LoVo (cell line): ENCODE measurements around the gene HACD2.

Source experiments
- DNase-seq: peaks from one replicate; pipeline ENCODE4 v3.0.0-alpha.2; 2016; ENCODE audit warnings: low spot score

HACD2 gene

GRCh38 chr3:123568875-123569274 is 16.0 kb downstream of the HACD2 start:
- no peak for DNase-seq

- DNase-seq = no peak
Measured at GRCh38 chr3:123568034-123568433, 16.8 kb downstream of the HACD2 start.

- no peak for DNase-seq
Measured at GRCh38 chr3:123564056-123564455, 20.8 kb downstream of the HACD2 start.

- no peak for DNase-seq
Measured at GRCh38 chr3:123562547-123562946, 22.3 kb downstream of the HACD2 start.

GRCh38 chr3:123561188-123561587 is 23.7 kb downstream of the HACD2 start:
- no peak for DNase-seq

GRCh38 chr3:123559040-123559861 is 25.6 kb downstream of the HACD2 start:
- peak; percentile 65 for DNase-seq

- DNase-seq = no peak
Measured at GRCh38 chr3:123553536-123553935, 31.3 kb downstream of the HACD2 start.

- no peak for DNase-seq
Measured at GRCh38 chr3:123552768-123553167, 32.1 kb downstream of the HACD2 start.

- no peak for DNase-seq
Measured at GRCh38 chr3:123552095-123552714, 32.6 kb downstream of the HACD2 start.

- no peak for DNase-seq
Measured at GRCh38 chr3:123547881-123548519, 36.9 kb downstream of the HACD2 start.

- DNase-seq = no peak
Measured at GRCh38 chr3:123546133-123546755, 38.6 kb downstream of the HACD2 start.

- no peak for DNase-seq
Measured at GRCh38 chr3:123543950-123544349, 40.9 kb downstream of the HACD2 start.

GRCh38 chr3:123540285-123540684 is 44.6 kb downstream of the HACD2 start:
- no peak for DNase-seq

- DNase-seq = no peak
Measured at GRCh38 chr3:123536153-123536895, 48.5 kb downstream of the HACD2 start.

GRCh38 chr3:123535580-123535979 is 49.3 kb downstream of the HACD2 start:
- DNase-seq = no peak

GRCh38 chr3:123534264-123534663 is 50.6 kb downstream of the HACD2 start:
- no peak for DNase-seq

- DNase-seq = no peak
Measured at GRCh38 chr3:123533554-123534159, 51.2 kb downstream of the HACD2 start.

- no peak for DNase-seq
Measured at GRCh38 chr3:123528130-123528529, 56.7 kb downstream of the HACD2 start.

- DNase-seq = no peak
Measured at GRCh38 chr3:123527046-123527445, 57.8 kb downstream of the HACD2 start.

GRCh38 chr3:123526474-123526873 is 58.4 kb downstream of the HACD2 start:
- DNase-seq = no peak

GRCh38 chr3:123525433-123525832 is 59.4 kb downstream of the HACD2 start:
- DNase-seq = no peak

GRCh38 chr3:123524981-123525380 is 59.9 kb downstream of the HACD2 start:
- DNase-seq = no peak
